OCI-LY1 (cell line): ENCODE measurements around the gene SOX18.
A peak's percentile ranks its signal among the peaks of the same experiment; 100 is the strongest.

Experiments
- H2AFZ ChIP-seq: fragments of 200-600 bp; sonication (generic), shearing (Covaris generic); 2 replicates; pipeline ENCODE4 v1.6.0; 2014; ENCODE audit warnings: antibody characterized with exemption, mild to moderate bottlenecking, low read length
- H3F3A ChIP-seq: fragments of 200-600 bp; sonication (generic), shearing (Covaris generic); 2 replicates; pipeline ENCODE4 v1.6.0; 2014; ENCODE audit warnings: mild to moderate bottlenecking, antibody characterized with exemption, low read length, moderate library complexity; ENCODE audit not compliant: insufficient read depth
- H3K27ac ChIP-seq: fragments of 200-600 bp; sonication (generic); 2 replicates; pipeline ENCODE4 v1.5.1; 2014; ENCODE audit warnings: low read length, mixed run types, mild to moderate bottlenecking, low read depth; ENCODE audit not compliant: poor library complexity, severe bottlenecking
- H3K27me3 ChIP-seq: fragments of 200-600 bp; sonication (generic); 2 replicates; pipeline ENCODE4 v1.6.0; 2014; ENCODE audit warnings: antibody characterized with exemption, mild to moderate bottlenecking, low read length, moderate library complexity; ENCODE audit not compliant: insufficient read depth
- H3K36me3 ChIP-seq: fragments of 200-600 bp; sonication (generic); 2 replicates; pipeline ENCODE4 v1.6.1; 2014; ENCODE audit warnings: mild to moderate bottlenecking, antibody characterized with exemption, low read length, moderate library complexity, mixed read lengths; ENCODE audit not compliant: insufficient read depth
- H3K4me1 ChIP-seq: fragments of 200-600 bp; sonication (generic); 2 replicates; pipeline ENCODE4 v1.5.1; 2014; ENCODE audit warnings: mild to moderate bottlenecking, low read length, moderate library complexity; ENCODE audit not compliant: insufficient read depth, severe bottlenecking
- H3K4me2 ChIP-seq: fragments of 200-600 bp; sonication (generic), shearing (Covaris generic); 2 replicates; pipeline ENCODE4 v1.6.1; 2014; ENCODE audit warnings: low read length
- H3K4me3 ChIP-seq: fragments of 200-600 bp; sonication (generic); 2 replicates; pipeline ENCODE4 v1.5.1; 2014; ENCODE audit warnings: low read length, low read depth, mild to moderate bottlenecking, mixed read lengths; ENCODE audit not compliant: poor library complexity, severe bottlenecking
- H3K79me2 ChIP-seq: fragments of 200-600 bp; shearing (Covaris generic); 2 replicates; pipeline ENCODE4 v1.6.1; 2016; ENCODE audit warnings: mixed run types, low read length, mixed read lengths; ENCODE audit not compliant: insufficient read depth
- H3K9ac ChIP-seq: fragments of 200-600 bp; sonication (generic), shearing (Covaris generic); 2 replicates; pipeline ENCODE4 v1.6.1; 2014; ENCODE audit warnings: mild to moderate bottlenecking, low read length, mixed read lengths
- H3K9me2 ChIP-seq: fragments of 200-600 bp; sonication (generic), shearing (Covaris generic); 2 replicates; pipeline ENCODE4 v1.6.1; 2014; ENCODE audit warnings: low read depth, mild to moderate bottlenecking, low read length, mixed read lengths
- H3K9me3 ChIP-seq: fragments of 200-600 bp; shearing (Covaris generic); 2 replicates; pipeline ENCODE4 v1.6.1; 2014; ENCODE audit warnings: low read length, mixed read lengths
- H4K20me1 ChIP-seq: fragments of 200-600 bp; sonication (generic), shearing (Covaris generic); 2 replicates; pipeline ENCODE4 v1.6.0; 2016; ENCODE audit warnings: mild to moderate bottlenecking, low read length; ENCODE audit not compliant: insufficient read depth
- EZH2 ChIP-seq: fragments of 200-600 bp; sonication (generic), shearing (Covaris generic); IDR thresholded peaks from 2 replicates; pipeline ENCODE4 v1.8.0; 2017; ENCODE audit warnings: borderline replicate concordance, mixed run types, mild to moderate bottlenecking, antibody characterized with exemption, low read length, moderate library complexity, mixed read lengths
- TF ChIP-seq, protein P1 (sequence below): fragments of 200-600 bp; sonication (generic), shearing (Covaris generic); IDR thresholded peaks from 2 replicates; pipeline ENCODE4 v1.5.1; 2017; ENCODE audit warnings: mild to moderate bottlenecking, antibody characterized with exemption, low read length, moderate library complexity, mixed read lengths

Gene SOX18

DNA sequence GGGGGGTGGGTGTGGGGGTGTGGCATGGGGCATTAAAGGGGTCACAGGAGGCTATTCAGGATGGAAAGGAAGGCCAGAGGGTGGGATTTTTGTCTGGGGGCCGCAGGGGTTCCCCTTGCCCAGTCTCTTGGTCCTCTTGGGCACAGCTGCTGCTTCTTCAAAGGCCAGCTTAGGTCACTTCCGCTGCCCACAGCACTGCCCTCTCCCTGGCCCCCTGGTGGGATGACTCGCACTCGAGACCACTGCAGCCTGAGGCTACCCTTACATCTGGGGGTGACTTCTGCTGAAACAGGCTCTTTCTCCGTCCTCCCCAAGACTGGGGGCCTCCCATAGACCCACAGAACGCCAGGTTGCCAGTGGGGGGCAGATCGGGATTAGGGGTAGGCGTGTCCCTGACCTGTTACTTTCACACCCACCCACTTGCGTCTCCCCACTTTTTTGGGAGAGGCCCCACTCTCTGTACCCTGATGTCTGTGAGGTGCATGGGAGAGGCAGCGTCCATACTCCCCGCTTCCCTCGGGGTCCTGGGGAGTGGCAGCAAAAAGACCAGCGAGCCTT is 33.5 kb upstream of the SOX18 start:
- TF ChIP-seq, protein P1, sequence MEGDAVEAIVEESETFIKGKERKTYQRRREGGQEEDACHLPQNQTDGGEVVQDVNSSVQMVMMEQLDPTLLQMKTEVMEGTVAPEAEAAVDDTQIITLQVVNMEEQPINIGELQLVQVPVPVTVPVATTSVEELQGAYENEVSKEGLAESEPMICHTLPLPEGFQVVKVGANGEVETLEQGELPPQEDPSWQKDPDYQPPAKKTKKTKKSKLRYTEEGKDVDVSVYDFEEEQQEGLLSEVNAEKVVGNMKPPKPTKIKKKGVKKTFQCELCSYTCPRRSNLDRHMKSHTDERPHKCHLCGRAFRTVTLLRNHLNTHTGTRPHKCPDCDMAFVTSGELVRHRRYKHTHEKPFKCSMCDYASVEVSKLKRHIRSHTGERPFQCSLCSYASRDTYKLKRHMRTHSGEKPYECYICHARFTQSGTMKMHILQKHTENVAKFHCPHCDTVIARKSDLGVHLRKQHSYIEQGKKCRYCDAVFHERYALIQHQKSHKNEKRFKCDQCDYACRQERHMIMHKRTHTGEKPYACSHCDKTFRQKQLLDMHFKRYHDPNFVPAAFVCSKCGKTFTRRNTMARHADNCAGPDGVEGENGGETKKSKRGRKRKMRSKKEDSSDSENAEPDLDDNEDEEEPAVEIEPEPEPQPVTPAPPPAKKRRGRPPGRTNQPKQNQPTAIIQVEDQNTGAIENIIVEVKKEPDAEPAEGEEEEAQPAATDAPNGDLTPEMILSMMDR, result no peak
- no peak for TF ChIP-seq EZH2
- no peak overlapping the region for H3K27ac ChIP-seq
- no peaks in the 10 kb centered on the region for H3F3A ChIP-seq
- no peaks in the 10 kb centered on the region for H4K20me1 ChIP-seq
- H3K9me2 ChIP-seq, result no peaks in the 10 kb centered on the region
- 0 out of 2 replicates have a peak, but pooled peaks cover 1% of the 10 kb centered on the region for H3K9me3 ChIP-seq
- H3K79me2 ChIP-seq, result no peaks in the 10 kb centered on the region
- no peak overlapping the region for H2AFZ ChIP-seq
- peaks cover 4% of the 10 kb centered on the region; the same call in 1 of the 2 replicates for H3K27me3 ChIP-seq
- peak overlapping the region; percentile 58 for H3K4me2 ChIP-seq
- H3K4me1 ChIP-seq, result peaks cover 23% of the 10 kb centered on the region
- peak overlapping the region; percentile 51 for H3K4me3 ChIP-seq
- H3K36me3 ChIP-seq, result no peaks in the 10 kb centered on the region; the same call in 1 of the 2 replicates
- peak overlapping the region; percentile 21; the same call in 1 of the 2 replicates for H3K9ac ChIP-seq

DNA sequence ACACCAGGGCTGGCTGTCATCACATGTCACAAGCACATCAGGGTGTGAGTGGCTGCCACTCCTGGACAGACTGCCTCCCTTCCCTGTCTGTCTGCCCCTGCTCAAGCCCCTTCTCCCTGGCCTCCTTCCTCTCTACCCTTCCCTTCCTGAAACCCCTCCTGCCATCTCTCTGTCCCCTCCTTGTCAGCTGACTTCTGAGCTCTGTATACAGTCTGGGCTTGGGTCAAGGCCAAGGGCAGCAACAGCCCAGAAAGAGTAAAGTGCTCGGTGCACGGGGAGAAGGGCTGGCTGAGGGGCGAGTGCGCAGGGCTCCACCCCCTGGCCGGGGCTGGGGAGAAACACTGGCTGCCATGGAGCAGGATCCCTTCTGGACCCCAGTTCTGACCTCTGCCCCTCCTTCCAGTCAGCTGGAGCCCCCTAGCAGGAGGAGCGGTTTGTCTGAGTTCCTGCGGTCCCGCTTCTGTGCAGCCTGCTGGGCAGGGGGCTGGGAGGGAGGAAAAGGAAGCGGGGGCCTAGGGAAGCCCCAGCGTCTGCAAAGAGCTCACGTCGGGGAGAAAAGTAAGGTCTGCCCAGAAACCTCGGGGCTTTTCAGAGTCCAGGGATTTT is 32.8 kb upstream of the SOX18 start:
- Histone ChIP-seq H3F3A (no peaks in the 10 kb centered on the region), H3K9me2 (no peaks in the 10 kb centered on the region), H3K4me3 (no peak overlapping the region), H3K79me2 (no peaks in the 10 kb centered on the region), H4K20me1 (no peaks in the 10 kb centered on the region), H3K9ac (no peak overlapping the region), H3K27me3 (no peaks in the 10 kb centered on the region; the same call in 1 of the 2 replicates), H3K9me3 (no peaks in the 10 kb centered on the region), H2AFZ (no peak overlapping the region), H3K4me1 (peaks cover 30% of the 10 kb centered on the region), H3K4me2 (no peak overlapping the region), H3K27ac (no peak overlapping the region), H3K36me3 (no peaks in the 10 kb centered on the region; the same call in 1 of the 2 replicates)
- no peak for TF ChIP-seq EZH2
- TF ChIP-seq, protein P1, result peak; percentile 14; the same call in 1 of the 2 replicates

GRCh38 chr20:64081624-64081964 is 32.2 kb upstream of the SOX18 start:
- H3K9me2 ChIP-seq, result no peaks in the 10 kb centered on the region
- H3K36me3 ChIP-seq, result no peaks in the 10 kb centered on the region; the same call in 1 of the 2 replicates
- no peaks in the 10 kb centered on the region for H4K20me1 ChIP-seq
- no peak overlapping the region for H2AFZ ChIP-seq
- no peaks in the 10 kb centered on the region for H3K9me3 ChIP-seq
- H3K4me1 ChIP-seq, result peaks cover 34% of the 10 kb centered on the region
- H3K79me2 ChIP-seq, result no peaks in the 10 kb centered on the region
- H3K9ac ChIP-seq, result no peak overlapping the region
- TF ChIP-seq, protein P1, result no peak
- no peak for TF ChIP-seq EZH2
- H3F3A ChIP-seq, result no peaks in the 10 kb centered on the region
- H3K27ac ChIP-seq, result no peak overlapping the region
- no peaks in the 10 kb centered on the region; the same call in 1 of the 2 replicates for H3K27me3 ChIP-seq
- H3K4me3 ChIP-seq, result no peak overlapping the region
- no peak overlapping the region for H3K4me2 ChIP-seq
